Dermis blood vessel endothelial cell (primary cell): ENCODE measurements around the gene SUB1. TPM values are rescaled to one million over a fixed set of nuclear protein-coding genes. Genes with fewer than 3 reads are reported as not detected.
"Not testable (repeated sequence)": the region's sequence is repeated elsewhere in the genome, so short reads cannot be mapped to it uniquely, and the experiment has no call there.

ENCODE experiments used
- DNase-seq: peaks from one replicate; pipeline ENCODE4 v3.0.0; 2010
- total RNA-seq: library from RNA; depleted of rRNA; stranded (reverse); fragments of >200 nt; gene quantifications from 2 replicates; pipeline ENCODE4 v1.2.3, GENCODE V29; 2014

The SUB1 gene
- total RNA-seq, 1 donor from 2014 or later = 212 TPM

GRCh38 chr5:32566319-32567111 is 18.8 kb upstream of the SUB1 start:
- DNase-seq = no peak

- DNase-seq = no peak
Observed at GRCh38 chr5:32571128-32571527, 14.2 kb upstream of the SUB1 start.

- no peak for DNase-seq
Observed at GRCh38 chr5:32572778-32573480, 12.4 kb upstream of the SUB1 start.

GRCh38 chr5:32573481-32573854 is 11.9 kb upstream of the SUB1 start:
- DNase-seq = not testable (repeated sequence)

GRCh38 chr5:32574540-32575175 is 10.7 kb upstream of the SUB1 start:
- DNase-seq = no peak

GRCh38 chr5:32578363-32578762 is 7.0 kb upstream of the SUB1 start:
- no peak for DNase-seq

GRCh38 chr5:32578764-32579163 is 6.6 kb upstream of the SUB1 start:
- no peak for DNase-seq

- DNase-seq = no peak
Observed at GRCh38 chr5:32581010-32581785, 4.2 kb upstream of the SUB1 start.

- DNase-seq = no peak
Observed at GRCh38 chr5:32583582-32584232, 1.6 kb upstream of the SUB1 start.

- no peak for DNase-seq
Observed at GRCh38 chr5:32584646-32585045, 711 bp upstream of the SUB1 start.

GRCh38 chr5:32585122-32585445 is 273 bp upstream of the SUB1 start:
- DNase-seq = no peak

GRCh38 chr5:32586276-32586599 is 881 bp downstream of the SUB1 start:
- DNase-seq = no peak

GRCh38 chr5:32587067-32587551 is 1.8 kb downstream of the SUB1 start:
- DNase-seq = no peak

- DNase-seq = no peak
Observed at GRCh38 chr5:32589416-32589815, 4.1 kb downstream of the SUB1 start.

- peak; percentile 81 for DNase-seq
Observed at GRCh38 chr5:32589942-32590869, 4.8 kb downstream of the SUB1 start.

- no peak for DNase-seq
Observed at GRCh38 chr5:32595118-32595517, 9.8 kb downstream of the SUB1 start.

- peak; percentile 69 for DNase-seq
Observed at GRCh38 chr5:32597041-32597629, 11.8 kb downstream of the SUB1 start.

GRCh38 chr5:32598260-32598937 is 13.0 kb downstream of the SUB1 start:
- DNase-seq = no peak

- DNase-seq = no peak
Observed at GRCh38 chr5:32598997-32599549, 13.7 kb downstream of the SUB1 start.

GRCh38 chr5:32600054-32600622 is 14.8 kb downstream of the SUB1 start:
- peak; percentile 85 for DNase-seq
